Mononuclear cell (primary cell): ENCODE measurements around the gene RNF144A. TPM values are rescaled to one million over a fixed set of nuclear protein-coding genes. Genes with fewer than 3 reads are reported as not detected.
"Not testable (repeated sequence)": the region's sequence is repeated elsewhere in the genome, so short reads cannot be mapped to it uniquely, and the experiment has no call there.

ENCODE experiments used
- H3K27me3 ChIP-seq: 2 replicates; pipeline ENCODE4 v1.6.0; 2011; ENCODE audit warnings: low read length, control low read depth; ENCODE audit not compliant: insufficient read depth
- H3K4me1 ChIP-seq: 2 replicates; pipeline ENCODE4 v1.5.1; 2011; ENCODE audit warnings: mild to moderate bottlenecking, low read length, control low read depth; ENCODE audit not compliant: insufficient read depth
- H3K4me3 ChIP-seq: 2 replicates; pipeline ENCODE4 v1.5.1; 2011; ENCODE audit warnings: mild to moderate bottlenecking, low read length, moderate library complexity
- H3K9me3 ChIP-seq: 2 replicates; pipeline ENCODE4 v1.5.1; 2011; ENCODE audit warnings: low read depth, mild to moderate bottlenecking, control low read depth, low read length
- total RNA-seq: library from RNA; depleted of rRNA; stranded (reverse); fragments of >200 nt; gene quantifications from one replicate; pipeline ENCODE4 v1.2.3, GENCODE V29; 2012

Gene RNF144A
- total RNA-seq, 1 donor: 22.8 TPM

- Histone ChIP-seq H3K9me3 (no peaks in the 10 kb centered on the region), H3K27me3 (no peaks in the 10 kb centered on the region), H3K4me1 (no peaks in the 10 kb centered on the region), H3K4me3 (no peak overlapping the region)
Measured at GRCh38 chr2:6893876-6894482, 23.2 kb upstream of the RNF144A start.

- Histone ChIP-seq H3K4me1 (no peaks in the 10 kb centered on the region), H3K9me3 (no peaks in the 10 kb centered on the region), H3K4me3 (no peak overlapping the region)
Measured at GRCh38 chr2:6896930-6897759, 20.1 kb upstream of the RNF144A start.

GRCh38 chr2:6902581-6902980 is 14.6 kb upstream of the RNF144A start:
- H3K27me3 ChIP-seq, H3K4me3 ChIP-seq, H3K9me3 ChIP-seq, H3K4me1 ChIP-seq: not testable (repeated sequence)

More at GRCh38 chr2:6896930-6897759, 20.1 kb upstream of the RNF144A start:
- no peaks in the 10 kb centered on the region for H3K27me3 ChIP-seq

- Histone ChIP-seq H3K9me3 (no peaks in the 10 kb centered on the region), H3K4me1 (peaks cover 28% of the 10 kb centered on the region), H3K4me3 (no peak overlapping the region), H3K27me3 (no peaks in the 10 kb centered on the region)
Measured at GRCh38 chr2:6905668-6906067, 11.5 kb upstream of the RNF144A start.

GRCh38 chr2:6906165-6906741 is 11.0 kb upstream of the RNF144A start:
- Histone ChIP-seq H3K4me3 (no peak overlapping the region), H3K27me3 (no peaks in the 10 kb centered on the region), H3K9me3 (no peaks in the 10 kb centered on the region), H3K4me1 (peaks cover 34% of the 10 kb centered on the region)

GRCh38 chr2:6908291-6908690 is 8.9 kb upstream of the RNF144A start:
- Histone ChIP-seq H3K27me3 (no peaks in the 10 kb centered on the region), H3K9me3 (no peaks in the 10 kb centered on the region), H3K4me3 (no peak overlapping the region), H3K4me1 (peaks cover 47% of the 10 kb centered on the region)

- Histone ChIP-seq H3K4me3 (no peak overlapping the region), H3K9me3 (no peaks in the 10 kb centered on the region), H3K4me1 (peaks cover 54% of the 10 kb centered on the region), H3K27me3 (no peaks in the 10 kb centered on the region)
Measured at GRCh38 chr2:6909431-6910385, 7.5 kb upstream of the RNF144A start.

GRCh38 chr2:6911721-6912120 is 5.5 kb upstream of the RNF144A start:
- Histone ChIP-seq H3K4me3 (no peak overlapping the region), H3K9me3 (no peaks in the 10 kb centered on the region), H3K4me1 (peaks cover 58% of the 10 kb centered on the region), H3K27me3 (no peaks in the 10 kb centered on the region)

- Histone ChIP-seq H3K4me1 (peaks cover 63% of the 10 kb centered on the region), H3K9me3 (no peaks in the 10 kb centered on the region), H3K27me3 (no peaks in the 10 kb centered on the region), H3K4me3 (no peak overlapping the region)
Measured at GRCh38 chr2:6913415-6914157, 3.6 kb upstream of the RNF144A start.

GRCh38 chr2:6914828-6915227 is 2.4 kb upstream of the RNF144A start:
- Histone ChIP-seq H3K4me3 (no peak overlapping the region), H3K27me3 (no peaks in the 10 kb centered on the region), H3K4me1 (peaks cover 51% of the 10 kb centered on the region), H3K9me3 (no peaks in the 10 kb centered on the region)

GRCh38 chr2:6915399-6915798 is 1.8 kb upstream of the RNF144A start:
- H3K4me3 ChIP-seq: no peak overlapping the region
- no peaks in the 10 kb centered on the region for H3K27me3 ChIP-seq
- no peaks in the 10 kb centered on the region for H3K9me3 ChIP-seq
- peaks cover 45% of the 10 kb centered on the region for H3K4me1 ChIP-seq

- H3K4me1 ChIP-seq: peaks cover 37% of the 10 kb centered on the region
Measured at GRCh38 chr2:6916224-6916623, 988 bp upstream of the RNF144A start.

GRCh38 chr2:6916736-6917070 is 509 bp upstream of the RNF144A start:
- H3K4me1 ChIP-seq: peaks cover 32% of the 10 kb centered on the region
- H3K27me3 ChIP-seq: no peaks in the 10 kb centered on the region
- no peaks in the 10 kb centered on the region for H3K9me3 ChIP-seq
- no peak overlapping the region for H3K4me3 ChIP-seq

More at GRCh38 chr2:6916224-6916623, 988 bp upstream of the RNF144A start:
- H3K9me3 ChIP-seq: no peaks in the 10 kb centered on the region
- H3K4me3 ChIP-seq: no peak overlapping the region
- H3K27me3 ChIP-seq: no peaks in the 10 kb centered on the region

- Histone ChIP-seq H3K4me1 (peaks cover 27% of the 10 kb centered on the region), H3K9me3 (no peaks in the 10 kb centered on the region), H3K4me3 (peak overlapping the region; percentile 58), H3K27me3 (no peaks in the 10 kb centered on the region)
Measured at GRCh38 chr2:6917761-6918421, 679 bp downstream of the RNF144A start.
